ENCODE measurements around the gene FBN1. TPM values are rescaled to one million over a fixed set of nuclear protein-coding genes. Genes with fewer than 3 reads are reported as not detected.

Gene FBN1
- total and polyA plus RNA-seq, 2 experiments from 2014 or later, result 1.9 to 3.8 TPM

DNA sequence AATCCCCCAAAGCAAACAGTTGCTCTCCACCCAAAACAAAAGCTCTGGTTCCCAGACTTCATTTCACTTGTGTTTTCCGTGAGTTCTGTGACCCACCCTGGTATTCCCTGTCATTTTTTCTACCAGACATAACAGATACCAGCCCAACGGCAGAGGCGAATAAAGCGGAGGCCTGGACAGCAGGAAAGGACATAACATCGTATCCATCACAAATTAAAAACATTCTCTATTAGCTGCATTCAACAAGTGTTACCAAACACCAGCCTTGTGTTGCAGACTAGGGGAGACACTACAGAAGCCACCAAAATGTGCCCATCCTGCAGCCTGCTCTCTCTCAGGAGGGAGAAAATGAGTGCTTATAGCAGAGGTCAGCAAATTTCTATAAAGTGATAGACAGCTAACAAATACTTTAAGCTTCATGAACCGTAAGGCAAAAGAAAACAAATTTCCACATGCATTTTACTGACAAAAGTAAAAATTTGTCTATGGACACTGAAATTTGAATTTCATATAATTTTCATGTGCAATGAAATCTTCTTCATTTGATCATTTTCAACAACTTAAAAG lies 7.1 kb upstream of the FBN1 start (continued):
- TF ChIP-seq, protein P1, sequence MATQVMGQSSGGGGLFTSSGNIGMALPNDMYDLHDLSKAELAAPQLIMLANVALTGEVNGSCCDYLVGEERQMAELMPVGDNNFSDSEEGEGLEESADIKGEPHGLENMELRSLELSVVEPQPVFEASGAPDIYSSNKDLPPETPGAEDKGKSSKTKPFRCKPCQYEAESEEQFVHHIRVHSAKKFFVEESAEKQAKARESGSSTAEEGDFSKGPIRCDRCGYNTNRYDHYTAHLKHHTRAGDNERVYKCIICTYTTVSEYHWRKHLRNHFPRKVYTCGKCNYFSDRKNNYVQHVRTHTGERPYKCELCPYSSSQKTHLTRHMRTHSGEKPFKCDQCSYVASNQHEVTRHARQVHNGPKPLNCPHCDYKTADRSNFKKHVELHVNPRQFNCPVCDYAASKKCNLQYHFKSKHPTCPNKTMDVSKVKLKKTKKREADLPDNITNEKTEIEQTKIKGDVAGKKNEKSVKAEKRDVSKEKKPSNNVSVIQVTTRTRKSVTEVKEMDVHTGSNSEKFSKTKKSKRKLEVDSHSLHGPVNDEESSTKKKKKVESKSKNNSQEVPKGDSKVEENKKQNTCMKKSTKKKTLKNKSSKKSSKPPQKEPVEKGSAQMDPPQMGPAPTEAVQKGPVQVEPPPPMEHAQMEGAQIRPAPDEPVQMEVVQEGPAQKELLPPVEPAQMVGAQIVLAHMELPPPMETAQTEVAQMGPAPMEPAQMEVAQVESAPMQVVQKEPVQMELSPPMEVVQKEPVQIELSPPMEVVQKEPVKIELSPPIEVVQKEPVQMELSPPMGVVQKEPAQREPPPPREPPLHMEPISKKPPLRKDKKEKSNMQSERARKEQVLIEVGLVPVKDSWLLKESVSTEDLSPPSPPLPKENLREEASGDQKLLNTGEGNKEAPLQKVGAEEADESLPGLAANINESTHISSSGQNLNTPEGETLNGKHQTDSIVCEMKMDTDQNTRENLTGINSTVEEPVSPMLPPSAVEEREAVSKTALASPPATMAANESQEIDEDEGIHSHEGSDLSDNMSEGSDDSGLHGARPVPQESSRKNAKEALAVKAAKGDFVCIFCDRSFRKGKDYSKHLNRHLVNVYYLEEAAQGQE (IDR thresholded peaks at IDR 0.05; ENCODE audit: unreplicated experiment), result no peak
- no peak for TF ChIP-seq ZNF114 (CRISPR knock-in tag; IDR thresholded peaks at IDR 0.05)
- TF ChIP-seq, protein P2, sequence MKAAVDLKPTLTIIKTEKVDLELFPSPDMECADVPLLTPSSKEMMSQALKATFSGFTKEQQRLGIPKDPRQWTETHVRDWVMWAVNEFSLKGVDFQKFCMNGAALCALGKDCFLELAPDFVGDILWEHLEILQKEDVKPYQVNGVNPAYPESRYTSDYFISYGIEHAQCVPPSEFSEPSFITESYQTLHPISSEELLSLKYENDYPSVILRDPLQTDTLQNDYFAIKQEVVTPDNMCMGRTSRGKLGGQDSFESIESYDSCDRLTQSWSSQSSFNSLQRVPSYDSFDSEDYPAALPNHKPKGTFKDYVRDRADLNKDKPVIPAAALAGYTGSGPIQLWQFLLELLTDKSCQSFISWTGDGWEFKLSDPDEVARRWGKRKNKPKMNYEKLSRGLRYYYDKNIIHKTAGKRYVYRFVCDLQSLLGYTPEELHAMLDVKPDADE (IDR thresholded peaks at IDR 0.05), result no peak
- TF ChIP-seq, protein P3, sequence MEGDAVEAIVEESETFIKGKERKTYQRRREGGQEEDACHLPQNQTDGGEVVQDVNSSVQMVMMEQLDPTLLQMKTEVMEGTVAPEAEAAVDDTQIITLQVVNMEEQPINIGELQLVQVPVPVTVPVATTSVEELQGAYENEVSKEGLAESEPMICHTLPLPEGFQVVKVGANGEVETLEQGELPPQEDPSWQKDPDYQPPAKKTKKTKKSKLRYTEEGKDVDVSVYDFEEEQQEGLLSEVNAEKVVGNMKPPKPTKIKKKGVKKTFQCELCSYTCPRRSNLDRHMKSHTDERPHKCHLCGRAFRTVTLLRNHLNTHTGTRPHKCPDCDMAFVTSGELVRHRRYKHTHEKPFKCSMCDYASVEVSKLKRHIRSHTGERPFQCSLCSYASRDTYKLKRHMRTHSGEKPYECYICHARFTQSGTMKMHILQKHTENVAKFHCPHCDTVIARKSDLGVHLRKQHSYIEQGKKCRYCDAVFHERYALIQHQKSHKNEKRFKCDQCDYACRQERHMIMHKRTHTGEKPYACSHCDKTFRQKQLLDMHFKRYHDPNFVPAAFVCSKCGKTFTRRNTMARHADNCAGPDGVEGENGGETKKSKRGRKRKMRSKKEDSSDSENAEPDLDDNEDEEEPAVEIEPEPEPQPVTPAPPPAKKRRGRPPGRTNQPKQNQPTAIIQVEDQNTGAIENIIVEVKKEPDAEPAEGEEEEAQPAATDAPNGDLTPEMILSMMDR (conservative IDR thresholded peaks at IDR 0.05; ENCODE audit: low read depth in 2 of 2), result no peak
- no peak for TF ChIP-seq POLR2AphosphoS5 (IDR thresholded peaks at IDR 0.05; ENCODE audit: low read depth)

DNA sequence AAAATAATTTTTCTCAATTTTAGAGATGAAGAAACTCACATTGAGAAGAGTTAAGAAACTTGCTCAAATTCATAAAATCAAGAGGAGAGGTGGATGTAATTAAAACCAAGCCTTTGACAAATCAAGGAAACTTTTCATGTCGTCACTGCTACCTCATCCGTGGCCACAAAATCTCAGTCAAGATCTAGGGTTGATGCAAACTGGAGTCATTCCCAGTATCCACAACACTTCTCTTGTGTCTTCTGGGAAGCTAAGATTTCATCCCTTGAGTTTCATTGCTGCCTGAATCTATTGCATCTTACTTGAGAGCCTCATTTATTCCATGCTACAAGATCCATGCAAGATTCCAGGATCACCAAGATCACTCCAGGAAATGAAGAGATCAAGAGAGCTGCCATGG lies 5.4 kb upstream of the FBN1 start:
- no peak for TF ChIP-seq POLR2AphosphoS5 (IDR thresholded peaks at IDR 0.05; ENCODE audit: low read depth)
- TF ChIP-seq, protein P1 (IDR thresholded peaks at IDR 0.05; ENCODE audit: unreplicated experiment), result no peak
- TF ChIP-seq JUNB (IDR thresholded peaks at IDR 0.05; ENCODE audit: unreplicated experiment), result no peak
- TF ChIP-seq STAT1 (IDR thresholded peaks at IDR 0.05; ENCODE audit: unreplicated experiment), result no peak
- TF ChIP-seq CREB1 (CRISPR knock-in tag; IDR thresholded peaks at IDR 0.05; ENCODE audit: low read depth), result no peak
- TF ChIP-seq EZH2 (IDR thresholded peaks at IDR 0.05; ENCODE audit: low read depth, unreplicated experiment), result no peak
- TF ChIP-seq, protein P2 (IDR thresholded peaks at IDR 0.05), result no peak
- TF ChIP-seq, protein P3 (conservative IDR thresholded peaks at IDR 0.05; ENCODE audit: low read depth in 2 of 2), result no peak
- TF ChIP-seq ZNF114 (CRISPR knock-in tag; IDR thresholded peaks at IDR 0.05), result no peak
- H4K20me1 ChIP-seq (replicated peaks; ENCODE audit: insufficient read depth), result no peaks in the 10 kb centered on the region; the same call in none of the 2 replicates
- ATAC-seq, result no peak
- H3K4me1 ChIP-seq (ENCODE audit: insufficient read depth), result peaks cover 10% of the 10 kb centered on the region
- no peaks in the 10 kb centered on the region for H3K9me2 ChIP-seq (ENCODE audit: insufficient read depth)
- no peak for DNase-seq (ENCODE audit: low spot score)
- peaks cover 6% of the 10 kb centered on the region for H3K27me3 Mint-ChIP-seq (ENCODE audit: insufficient read depth, low read depth, poor library complexity)
- no peak overlapping the region for H3K4me3 ChIP-seq
- H3K36me3 Mint-ChIP-seq (ENCODE audit: low read depth), result no peaks in the 10 kb centered on the region
- H3K4me2 ChIP-seq, result no peak overlapping the region
- H3K27ac ChIP-seq (ENCODE audit: low read depth), result no peak overlapping the region
- H3F3A ChIP-seq (replicated peaks; ENCODE audit: low read depth), result 0 out of 2 replicates have a peak, but pooled peaks cover 2% of the 10 kb centered on the region
- no peaks in the 10 kb centered on the region for H3K79me2 ChIP-seq (replicated peaks; ENCODE audit: insufficient read depth)
- no peaks in the 10 kb centered on the region for H3K36me3 ChIP-seq (ENCODE audit: insufficient read depth)
- H3K4me1 Mint-ChIP-seq, result peaks cover 8% of the 10 kb centered on the region; the same call in 2 of the 3 replicates
- H2AFZ ChIP-seq, result no peak overlapping the region
- no peak overlapping the region for H3K4me3 Mint-ChIP-seq
- H3K9me3 Mint-ChIP-seq, result no peaks in the 10 kb centered on the region
- H3K27me3 ChIP-seq (ENCODE audit: insufficient read depth), result peaks cover 19% of the 10 kb centered on the region
- no peak overlapping the region for H3K27ac Mint-ChIP-seq
